ENCODE results near the gene CLEC2L.

Gene CLEC2L

DNA sequence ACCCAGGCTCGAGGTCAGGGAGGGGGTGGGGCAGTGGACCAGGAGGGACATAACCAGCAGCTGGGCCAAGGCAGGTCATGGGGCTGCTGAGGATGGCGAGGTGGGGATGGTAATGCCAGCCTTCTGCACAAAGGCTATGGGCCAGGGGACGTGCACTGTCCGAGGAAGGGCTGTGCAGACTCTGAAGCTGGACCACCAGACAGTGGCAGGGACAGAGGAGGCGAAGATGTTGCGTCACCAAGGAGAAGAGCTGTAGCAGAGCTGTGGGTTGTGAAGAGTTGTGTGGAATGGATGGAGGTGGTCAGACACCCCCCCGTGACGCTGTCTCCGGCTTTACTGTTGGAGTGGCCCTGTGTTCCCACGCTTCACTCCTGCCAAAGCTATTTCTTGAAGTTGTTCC, 1.8 kb downstream of the CLEC2L start:
- H2BK120ac ChIP-seq (ENCODE audit: low read depth, low read length): no peak overlapping the region
- no peaks in the 10 kb centered on the region for H3K79me1 ChIP-seq (ENCODE audit: low read length)
- H2AK5ac ChIP-seq (ENCODE audit: low read length): no peak overlapping the region
- H3K23ac ChIP-seq (ENCODE audit: low read length): no peak overlapping the region
- H4K8ac ChIP-seq (ENCODE audit: low read depth, low read length): no peak overlapping the region
- DNase-seq: no peak
- H3K4ac ChIP-seq (ENCODE audit: low read depth, low read length): no peak overlapping the region
- H2BK15ac ChIP-seq (replicated peaks; ENCODE audit: low read depth): no peak overlapping the region
- H4K5ac ChIP-seq (ENCODE audit: low read length): no peak overlapping the region
- no peak overlapping the region for H3K4me3 ChIP-seq (ENCODE audit: low read length)
- H3K4me1 ChIP-seq (ENCODE audit: control insufficient read depth, low read depth, low read length): no peaks in the 10 kb centered on the region
- no peak overlapping the region for H3K27ac ChIP-seq (ENCODE audit: low read depth, low read length)
- no peak overlapping the region for H3K9ac ChIP-seq (ENCODE audit: low read length)
- no peak overlapping the region for H3K56ac ChIP-seq (ENCODE audit: low read length)
- H3K27me3 ChIP-seq (ENCODE audit: insufficient read depth, low read length, poor library complexity): peaks cover 16% of the 10 kb centered on the region
- H3K79me2 ChIP-seq (ENCODE audit: control insufficient read depth, insufficient read depth, low read length): no peaks in the 10 kb centered on the region
- no peak overlapping the region for H2BK5ac ChIP-seq (ENCODE audit: low read length)
- WGBS (ENCODE audit: extremely low coverage, insufficient coverage, low lambda C conversion rate): no CpG with 5 or more reads among the region's 10 CpGs
- no peak overlapping the region for H3K4me2 ChIP-seq (ENCODE audit: low read length)
- no peak overlapping the region for H3K18ac ChIP-seq (ENCODE audit: low read length)
- no peaks in the 10 kb centered on the region for H3K36me3 ChIP-seq (ENCODE audit: control insufficient read depth, insufficient read depth, low read length)

- no peak overlapping the region for H4K8ac ChIP-seq (ENCODE audit: low read depth, low read length)
- DNase-seq: no peak
- no peak overlapping the region for H3K23ac ChIP-seq (ENCODE audit: low read length)
- no peak overlapping the region for H3K18ac ChIP-seq (ENCODE audit: low read length)
- no peak overlapping the region for H3K27ac ChIP-seq (ENCODE audit: low read depth, low read length)
- H2BK120ac ChIP-seq (ENCODE audit: low read depth, low read length): no peak overlapping the region
- H3K4me1 ChIP-seq (ENCODE audit: control insufficient read depth, low read depth, low read length): no peaks in the 10 kb centered on the region
- peaks cover 16% of the 10 kb centered on the region for H3K27me3 ChIP-seq (ENCODE audit: insufficient read depth, low read length, poor library complexity)
- H3K79me1 ChIP-seq (ENCODE audit: low read length): no peaks in the 10 kb centered on the region
- H2AK5ac ChIP-seq (ENCODE audit: low read length): no peak overlapping the region
- no peak overlapping the region for H3K4me2 ChIP-seq (ENCODE audit: low read length)
- no peak overlapping the region for H2BK15ac ChIP-seq (replicated peaks; ENCODE audit: low read depth)
- no peak overlapping the region for H3K4ac ChIP-seq (ENCODE audit: low read depth, low read length)
- H3K4me3 ChIP-seq (ENCODE audit: low read length): no peak overlapping the region
- H4K5ac ChIP-seq (ENCODE audit: low read length): no peak overlapping the region
- H2BK5ac ChIP-seq (ENCODE audit: low read length): no peak overlapping the region
- no peaks in the 10 kb centered on the region for H3K79me2 ChIP-seq (ENCODE audit: control insufficient read depth, insufficient read depth, low read length)
- H3K9ac ChIP-seq (ENCODE audit: low read length): no peak overlapping the region
- no peaks in the 10 kb centered on the region for H3K36me3 ChIP-seq (ENCODE audit: control insufficient read depth, insufficient read depth, low read length)
- no peak overlapping the region for H3K56ac ChIP-seq (ENCODE audit: low read length)
Measured at GRCh38 chr7:139525750-139526149, 2.3 kb downstream of the CLEC2L start.

- Histone ChIP-seq H2BK5ac (ENCODE audit: low read length) (no peak overlapping the region), H2BK15ac (replicated peaks; ENCODE audit: low read depth) (no peak overlapping the region), H3K4ac (ENCODE audit: low read depth, low read length) (no peak overlapping the region), H4K8ac (ENCODE audit: low read depth, low read length) (no peak overlapping the region), H3K18ac (ENCODE audit: low read length) (no peak overlapping the region), H3K79me2 (ENCODE audit: control insufficient read depth, insufficient read depth, low read length) (no peaks in the 10 kb centered on the region), H3K4me1 (ENCODE audit: control insufficient read depth, low read depth, low read length) (no peaks in the 10 kb centered on the region), H3K36me3 (ENCODE audit: control insufficient read depth, insufficient read depth, low read length) (no peaks in the 10 kb centered on the region), H3K79me1 (ENCODE audit: low read length) (no peaks in the 10 kb centered on the region), H3K27ac (ENCODE audit: low read depth, low read length) (no peak overlapping the region), H3K56ac (ENCODE audit: low read length) (no peak overlapping the region), H3K23ac (ENCODE audit: low read length) (no peak overlapping the region), H3K9ac (ENCODE audit: low read length) (no peak overlapping the region), H3K27me3 (ENCODE audit: insufficient read depth, low read length, poor library complexity) (peaks cover 12% of the 10 kb centered on the region), H3K4me2 (ENCODE audit: low read length) (no peak overlapping the region), H4K5ac (ENCODE audit: low read length) (no peak overlapping the region), H2AK5ac (ENCODE audit: low read length) (no peak overlapping the region), H3K4me3 (ENCODE audit: low read length) (no peak overlapping the region), H2BK120ac (ENCODE audit: low read depth, low read length) (no peak overlapping the region)
- no peak for DNase-seq
- no CpG with 5 or more reads among the region's 8 CpGs for WGBS (ENCODE audit: extremely low coverage, insufficient coverage, low lambda C conversion rate)
Measured at GRCh38 chr7:139526578-139527544, 3.4 kb downstream of the CLEC2L start.

DNA sequence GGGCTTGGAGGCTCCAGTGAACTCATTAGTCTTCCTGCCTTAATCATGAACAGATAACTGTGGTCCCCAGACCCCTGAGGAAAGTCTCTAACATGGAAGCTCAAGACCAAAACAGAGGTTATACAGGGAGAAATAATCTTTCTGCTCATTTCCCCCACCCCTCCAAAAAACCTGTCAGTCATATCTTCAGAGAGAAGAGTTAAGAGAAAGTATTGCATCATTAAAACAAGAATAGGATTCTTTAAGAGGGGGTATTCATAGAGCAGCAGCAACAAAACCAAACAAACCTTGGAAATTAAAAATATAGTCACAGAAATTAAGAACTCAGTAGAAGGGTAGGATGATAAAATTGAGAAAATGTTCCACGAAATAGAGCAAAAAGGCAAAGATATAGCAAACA, 7.6 kb downstream of the CLEC2L start:
- Histone ChIP-seq H4K8ac (ENCODE audit: low read depth, low read length) (no peak overlapping the region), H2AK5ac (ENCODE audit: low read length) (no peak overlapping the region), H3K27ac (ENCODE audit: low read depth, low read length) (no peak overlapping the region), H3K4me2 (ENCODE audit: low read length) (no peak overlapping the region), H3K79me1 (ENCODE audit: low read length) (no peaks in the 10 kb centered on the region), H3K56ac (ENCODE audit: low read length) (no peak overlapping the region), H3K23ac (ENCODE audit: low read length) (no peak overlapping the region), H3K4me3 (ENCODE audit: low read length) (no peak overlapping the region), H3K79me2 (ENCODE audit: control insufficient read depth, insufficient read depth, low read length) (no peaks in the 10 kb centered on the region), H2BK15ac (replicated peaks; ENCODE audit: low read depth) (no peak overlapping the region), H3K4me1 (ENCODE audit: control insufficient read depth, low read depth, low read length) (no peaks in the 10 kb centered on the region), H3K27me3 (ENCODE audit: insufficient read depth, low read length, poor library complexity) (no peaks in the 10 kb centered on the region), H3K36me3 (ENCODE audit: control insufficient read depth, insufficient read depth, low read length) (no peaks in the 10 kb centered on the region), H3K9ac (ENCODE audit: low read length) (no peak overlapping the region), H3K18ac (ENCODE audit: low read length) (no peak overlapping the region), H3K4ac (ENCODE audit: low read depth, low read length) (no peak overlapping the region), H2BK5ac (ENCODE audit: low read length) (no peak overlapping the region), H4K5ac (ENCODE audit: low read length) (no peak overlapping the region), H2BK120ac (ENCODE audit: low read depth, low read length) (no peak overlapping the region)
- no peak for DNase-seq
- no CpG with 5 or more reads among the region's 1 CpG for WGBS (ENCODE audit: extremely low coverage, insufficient coverage, low lambda C conversion rate)

GRCh38 chr7:139532636-139533155, 9.2 kb downstream of the CLEC2L start:
- Histone ChIP-seq H3K27me3 (ENCODE audit: insufficient read depth, low read length, poor library complexity) (no peaks in the 10 kb centered on the region), H2BK5ac (ENCODE audit: low read length) (no peak overlapping the region), H4K8ac (ENCODE audit: low read depth, low read length) (no peak overlapping the region), H4K5ac (ENCODE audit: low read length) (no peak overlapping the region), H2BK15ac (replicated peaks; ENCODE audit: low read depth) (no peak overlapping the region), H3K4ac (ENCODE audit: low read depth, low read length) (no peak overlapping the region), H2AK5ac (ENCODE audit: low read length) (no peak overlapping the region), H3K4me1 (ENCODE audit: control insufficient read depth, low read depth, low read length) (no peaks in the 10 kb centered on the region), H3K27ac (ENCODE audit: low read depth, low read length) (no peak overlapping the region), H3K4me2 (ENCODE audit: low read length) (no peak overlapping the region), H3K79me1 (ENCODE audit: low read length) (no peaks in the 10 kb centered on the region), H3K56ac (ENCODE audit: low read length) (no peak overlapping the region), H3K36me3 (ENCODE audit: control insufficient read depth, insufficient read depth, low read length) (no peaks in the 10 kb centered on the region), H3K23ac (ENCODE audit: low read length) (no peak overlapping the region), H3K4me3 (ENCODE audit: low read length) (no peak overlapping the region), H3K18ac (ENCODE audit: low read length) (no peak overlapping the region), H3K9ac (ENCODE audit: low read length) (no peak overlapping the region), H3K79me2 (ENCODE audit: control insufficient read depth, insufficient read depth, low read length) (no peaks in the 10 kb centered on the region), H2BK120ac (ENCODE audit: low read depth, low read length) (no peak overlapping the region)
- no peak for DNase-seq
- no CpG with 5 or more reads among the region's 6 CpGs for WGBS (ENCODE audit: extremely low coverage, insufficient coverage, low lambda C conversion rate)
